CD14-positive monocyte (primary cell): Measurements from ENCODE around the gene FBXL13. TPM values are rescaled to one million over a fixed set of nuclear protein-coding genes. Genes with fewer than 3 reads are reported as not detected.

Source experiments
- DNase-seq, 3 donors: peaks; one replicate each; pipeline ENCODE4 v3.0.0-alpha.2; 2011 to 2022
- H2AFZ ChIP-seq: 2 replicates; pipeline ENCODE4 v1.6.0; 2012; ENCODE audit warnings: mild to moderate bottlenecking, low read depth, low read length, inconsistent platforms; ENCODE audit not compliant: insufficient read depth, poor library complexity, severe bottlenecking
- H3K27ac ChIP-seq, 2 donors: 1 replicate in 1 of 2; 2 replicates in 1 of 2; pipeline ENCODE4 v1.5.1; 2012 to 2013; ENCODE audit warnings: low read length in 2 of 2, control low read depth in 1 of 2, inconsistent platforms in 1 of 2, low read depth in 1 of 2, mild to moderate bottlenecking in 1 of 2
- H3K27me3 ChIP-seq, 2 donors: one replicate each; pipeline versions ENCODE4 v1.6.0 to v1.6.1; 2011 to 2013; ENCODE audit warnings: low read length in 2 of 2; ENCODE audit not compliant: control insufficient read depth in 2 of 2, insufficient read depth in 2 of 2
- H3K36me3 ChIP-seq, 2 donors: replicated peaks in 1 of 2; 1 replicate in 1 of 2; 2 replicates in 1 of 2; pipeline versions ENCODE4 v1.5.1 to v1.6.1; 2012 to 2013; ENCODE audit warnings: low read length in 2 of 2, control low read depth in 1 of 2, inconsistent platforms in 1 of 2, mild to moderate bottlenecking in 1 of 2; ENCODE audit not compliant: insufficient read depth in 2 of 2, control insufficient read depth in 1 of 2
- H3K4me1 ChIP-seq, 2 donors: 1 replicate in 1 of 2; 2 replicates in 1 of 2; pipeline versions ENCODE4 v1.5.1 to v1.6.1; 2012 to 2013; ENCODE audit warnings: low read length in 2 of 2, control low read depth in 1 of 2, inconsistent platforms in 1 of 2, mild to moderate bottlenecking in 1 of 2, moderate library complexity in 1 of 2; ENCODE audit not compliant: insufficient read depth in 2 of 2, control insufficient read depth in 1 of 2
- H3K4me2 ChIP-seq: replicated peaks from 2 replicates; pipeline ENCODE3; 2012; ENCODE audit warnings: low read length, moderate library complexity, mild to moderate bottlenecking; ENCODE audit not compliant: poor library complexity, severe bottlenecking; ENCODE audit errors: extremely low read depth
- H3K4me3 ChIP-seq, 3 experiments: fragments of 200-600 bp in 1 of 3; sonication (generic) in 1 of 3; replicated peaks in 1 of 3; 1 replicate in 2 of 3; 2 replicates in 1 of 3; pipeline ENCODE4 v1.5.1; 2011 to 2013; ENCODE audit warnings: low read length in 3 of 3, mild to moderate bottlenecking in 3 of 3, control low read depth in 2 of 3, low read depth in 2 of 3, inconsistent platforms in 1 of 3, moderate library complexity in 1 of 3
- H3K79me2 ChIP-seq: 2 replicates; pipeline ENCODE4 v1.6.0; 2012; ENCODE audit warnings: mild to moderate bottlenecking, control low read depth, inconsistent platforms, low read length, moderate library complexity; ENCODE audit not compliant: insufficient read depth
- H3K9ac ChIP-seq: 2 replicates; pipeline ENCODE4 v1.6.0; 2017; ENCODE audit warnings: low read length, mild to moderate bottlenecking; ENCODE audit not compliant: insufficient read depth, poor library complexity, severe bottlenecking
- H3K9me3 ChIP-seq, 2 donors: replicated peaks in 1 of 2; 1 replicate in 1 of 2; 2 replicates in 1 of 2; pipeline versions ENCODE4 v1.5.1 to v1.6.1; 2012 to 2013; ENCODE audit warnings: low read length in 2 of 2, control low read depth in 1 of 2; ENCODE audit not compliant: control insufficient read depth in 1 of 2, insufficient read depth in 1 of 2
- H4K20me1 ChIP-seq: 2 replicates; pipeline ENCODE4 v1.6.0; 2012; ENCODE audit warnings: mild to moderate bottlenecking, low read length, control low read depth, moderate library complexity; ENCODE audit not compliant: insufficient read depth
- H3K27ac Mint-ChIP-seq, 7 donors: one replicate each; pipeline ENCODE4 v1.8.0; 2020; ENCODE audit warnings: mild to moderate bottlenecking in 7 of 7, mixed read lengths in 7 of 7, moderate library complexity in 6 of 7, inconsistent platforms in 2 of 7
- H3K27me3 Mint-ChIP-seq, 3 donors: one replicate each; pipeline ENCODE4 v1.8.0; 2021 to 2022; ENCODE audit warnings: low read depth in 3 of 3, mild to moderate bottlenecking in 3 of 3, mixed read lengths in 3 of 3, moderate library complexity in 3 of 3, inconsistent platforms in 1 of 3
- H3K36me3 Mint-ChIP-seq, 2 donors: one replicate each; pipeline ENCODE4 v1.8.0; 2020; ENCODE audit warnings: mixed read lengths in 2 of 2, inconsistent platforms in 1 of 2, mild to moderate bottlenecking in 1 of 2
- H3K4me1 Mint-ChIP-seq: one replicate; pipeline ENCODE4 v1.8.0; 2020; ENCODE audit warnings: mild to moderate bottlenecking, mixed read lengths
- H3K4me3 Mint-ChIP-seq, 2 donors: one replicate each; pipeline ENCODE4 v1.8.0; 2020; ENCODE audit warnings: mild to moderate bottlenecking in 2 of 2, mixed read lengths in 2 of 2, moderate library complexity in 1 of 2
- H3K9me3 Mint-ChIP-seq, 7 donors: one replicate each; pipeline ENCODE4 v1.8.0; 2020 to 2022; ENCODE audit warnings: mixed read lengths in 7 of 7, mild to moderate bottlenecking in 6 of 7, moderate library complexity in 6 of 7, inconsistent platforms in 2 of 7
- WGBS: methylation state at CpG from one replicate; pipeline ENCODE4 v1.1.5; 2013; ENCODE audit warnings: missing lambda C conversion rate; ENCODE audit not compliant: insufficient coverage; 5-methylcytosine and 5-hydroxymethylcytosine counted together
- intact Hi-C, 2 donors: fragments of 100-400 bp; cut with micrococcal nuclease; formaldehyde crosslinking; loops; one replicate each; pipeline versions ENCODE4 v1.15.0 to v1.15.1; 2023
- polyA plus RNA-seq, 3 donors: library from polyadenylated mRNA; depleted of rRNA in 1 of 3; unstranded in 2 of 3; stranded (reverse) in 1 of 3; fragments of 300-500 nt in 2 of 3; fragments of >200 nt in 1 of 3; fragmentation: Illumina TruSeq in 2 of 3; gene quantifications; 1 replicate in 2 of 3; 2 replicates in 1 of 3; pipeline ENCODE4 v1.2.3, GENCODE V29; 2012 to 2021
- TF ChIP-seq, protein P1 (sequence below): fragments of 200-600 bp; IDR thresholded peaks from one replicate; pipeline ENCODE4 v1.8.0; 2022; ENCODE audit warnings: antibody characterized with exemption, mild to moderate bottlenecking

Gene FBXL13
- polyA plus RNA-seq, 3 donors = 0.05 TPM; not detected in 2

DNA sequence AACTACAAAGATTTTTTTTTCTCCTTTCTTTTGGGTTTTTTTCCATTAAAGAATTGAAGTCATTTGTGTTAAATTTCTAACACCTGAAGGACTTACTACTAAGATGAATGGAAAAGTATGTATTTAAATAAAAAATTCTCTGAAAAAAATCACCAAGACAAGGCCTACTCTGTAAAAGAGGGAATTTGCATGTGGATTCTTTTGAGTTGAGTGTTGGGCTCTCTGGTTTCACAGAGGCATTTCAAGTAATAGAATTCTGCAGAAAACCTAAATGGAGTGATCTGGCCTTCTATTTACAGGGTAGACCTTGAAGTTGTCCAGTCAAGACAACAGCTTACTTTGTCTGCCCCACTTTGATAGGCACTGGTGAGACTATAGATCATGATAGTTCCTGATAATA lies 157.7 kb downstream of the FBXL13 start:
- Mint-ChIP-seq H3K4me3 (no peak overlapping the region), H3K9me3 (no peaks in the 10 kb centered on the region), H3K27me3 (no peaks in the 10 kb centered on the region), H3K27ac (no peak overlapping the region), H3K4me1 (peaks cover 22% of the 10 kb centered on the region), H3K36me3 (peaks cover 0 to 2% of the 10 kb centered on the region in 2 donors)
- no peaks in the 10 kb centered on the region for H3K36me3 ChIP-seq
- no peaks in the 10 kb centered on the region for H3K79me2 ChIP-seq
- no peak overlapping the region for H3K9ac ChIP-seq
- H3K4me1 ChIP-seq = peaks cover 12 to 15% of the 10 kb centered on the region in 2 donors
- no peak overlapping the region for H2AFZ ChIP-seq
- TF ChIP-seq, protein P1, sequence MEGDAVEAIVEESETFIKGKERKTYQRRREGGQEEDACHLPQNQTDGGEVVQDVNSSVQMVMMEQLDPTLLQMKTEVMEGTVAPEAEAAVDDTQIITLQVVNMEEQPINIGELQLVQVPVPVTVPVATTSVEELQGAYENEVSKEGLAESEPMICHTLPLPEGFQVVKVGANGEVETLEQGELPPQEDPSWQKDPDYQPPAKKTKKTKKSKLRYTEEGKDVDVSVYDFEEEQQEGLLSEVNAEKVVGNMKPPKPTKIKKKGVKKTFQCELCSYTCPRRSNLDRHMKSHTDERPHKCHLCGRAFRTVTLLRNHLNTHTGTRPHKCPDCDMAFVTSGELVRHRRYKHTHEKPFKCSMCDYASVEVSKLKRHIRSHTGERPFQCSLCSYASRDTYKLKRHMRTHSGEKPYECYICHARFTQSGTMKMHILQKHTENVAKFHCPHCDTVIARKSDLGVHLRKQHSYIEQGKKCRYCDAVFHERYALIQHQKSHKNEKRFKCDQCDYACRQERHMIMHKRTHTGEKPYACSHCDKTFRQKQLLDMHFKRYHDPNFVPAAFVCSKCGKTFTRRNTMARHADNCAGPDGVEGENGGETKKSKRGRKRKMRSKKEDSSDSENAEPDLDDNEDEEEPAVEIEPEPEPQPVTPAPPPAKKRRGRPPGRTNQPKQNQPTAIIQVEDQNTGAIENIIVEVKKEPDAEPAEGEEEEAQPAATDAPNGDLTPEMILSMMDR = no peak
- H3K4me2 ChIP-seq = no peak overlapping the region
- DNase-seq = no peak
- H4K20me1 ChIP-seq = no peaks in the 10 kb centered on the region
- H3K27me3 ChIP-seq = no peaks in the 10 kb centered on the region
- no peak overlapping the region for H3K4me3 ChIP-seq
- intact Hi-C loops = no loop called here
- H3K9me3 ChIP-seq = no peaks in the 10 kb centered on the region
- H3K27ac ChIP-seq = no peak overlapping the region

GRCh38 chr7:102916426-102916825 lies 158.2 kb downstream of the FBXL13 start:
- 80% methylated on average over 1 of the region's 3 CpGs for WGBS
- H2AFZ ChIP-seq = no peak overlapping the region
- H4K20me1 ChIP-seq = no peaks in the 10 kb centered on the region
- no peaks in the 10 kb centered on the region for H3K79me2 ChIP-seq
- H3K27me3 Mint-ChIP-seq = no peaks in the 10 kb centered on the region
- no peak overlapping the region for H3K4me3 ChIP-seq
- DNase-seq = no peak
- no peak overlapping the region for H3K27ac Mint-ChIP-seq
- no peak overlapping the region for H3K9ac ChIP-seq
- H3K4me3 Mint-ChIP-seq = no peak overlapping the region
- peaks cover 12 to 15% of the 10 kb centered on the region in 2 donors for H3K4me1 ChIP-seq
- no peaks in the 10 kb centered on the region for H3K27me3 ChIP-seq
- H3K9me3 Mint-ChIP-seq = no peaks in the 10 kb centered on the region
- no peak overlapping the region for H3K27ac ChIP-seq
- H3K4me2 ChIP-seq = no peak overlapping the region
- H3K9me3 ChIP-seq = no peaks in the 10 kb centered on the region
- H3K36me3 ChIP-seq = no peaks in the 10 kb centered on the region
- peaks cover 0 to 2% of the 10 kb centered on the region in 2 donors for H3K36me3 Mint-ChIP-seq
- intact Hi-C loops = no loop called here
- TF ChIP-seq, protein P1 = no peak
- H3K4me1 Mint-ChIP-seq = peaks cover 27% of the 10 kb centered on the region
